Stimulated activated naive CD4-positive, alpha-beta T cell treated with Interleukin-2 at 50 U/mL for 16 hours (primary cell): ENCODE data around the gene LRRIQ4.
A peak's percentile ranks its signal among the peaks of the same experiment; 100 is the strongest.

Experiments used
- DNase-seq: peaks from one replicate; lab custom pipeline; 2025; lab: John Stamatoyannopoulos, UW

Gene LRRIQ4

GRCh38 chr3:169812332-169813235 lies at the start of gene LRRIQ4, which contains the start of gene LRRC34:
Gene LRRIQ4, plus strand, starts transcription at chr3:169812870. Its CDS starts 9,052 bp downstream, at chr3:169821922.
Gene LRRC34, minus strand, starts transcription at chr3:169812904. Its CDS starts 356 bp downstream, at chr3:169812548.
- peak; percentile 55 for DNase-seq

- DNase-seq = peak; percentile 45
Measured at GRCh38 chr3:169764312-169764881, 48.3 kb upstream of the LRRIQ4 start.

- DNase-seq = peak; percentile 88
Measured at GRCh38 chr3:169764882-169765612, 47.6 kb upstream of the LRRIQ4 start, which contains the start of gene TERC. Gene TERC, minus strand, starts transcription at chr3:169765060.

- peak; percentile 60 for DNase-seq
Measured at GRCh38 chr3:169769287-169770181, 43.1 kb upstream of the LRRIQ4 start, which contains the start of gene ACTRT3. Gene ACTRT3, minus strand, starts transcription at chr3:169769561. Its CDS starts 41 bp downstream, at chr3:169769520.

GRCh38 chr3:169771497-169772304 lies 41.0 kb upstream of the LRRIQ4 start:
- DNase-seq = peak; percentile 14

- peak; percentile 65 for DNase-seq
Measured at GRCh38 chr3:169772305-169772896, 40.3 kb upstream of the LRRIQ4 start.

- DNase-seq = peak; percentile 91
Measured at GRCh38 chr3:169772897-169773816, 39.5 kb upstream of the LRRIQ4 start, which contains the start of gene MYNN. Gene MYNN, plus strand, starts transcription at chr3:169773396. Its CDS starts 900 bp downstream, at chr3:169774296.

- DNase-seq = no peak
Measured at GRCh38 chr3:169774186-169774585, 38.5 kb upstream of the LRRIQ4 start.

- no peak for DNase-seq
Measured at GRCh38 chr3:169777822-169778221, 34.8 kb upstream of the LRRIQ4 start.

GRCh38 chr3:169780742-169781141 lies 31.9 kb upstream of the LRRIQ4 start:
- no peak for DNase-seq

GRCh38 chr3:169781209-169781855 lies 31.3 kb upstream of the LRRIQ4 start:
- no peak for DNase-seq

- no peak for DNase-seq
Measured at GRCh38 chr3:169787120-169787519, 25.6 kb upstream of the LRRIQ4 start.

- no peak for DNase-seq
Measured at GRCh38 chr3:169787791-169788190, 24.9 kb upstream of the LRRIQ4 start.

GRCh38 chr3:169790219-169790618 lies 22.5 kb upstream of the LRRIQ4 start:
- DNase-seq = no peak

GRCh38 chr3:169790687-169791429 lies 21.8 kb upstream of the LRRIQ4 start:
- no peak for DNase-seq

- DNase-seq = no peak
Measured at GRCh38 chr3:169792359-169792758, 20.3 kb upstream of the LRRIQ4 start.

GRCh38 chr3:169804681-169805080 lies 8.0 kb upstream of the LRRIQ4 start:
- no peak for DNase-seq
